Measurements from ENCODE around the gene MNX1. TPM values are rescaled to one million over a fixed set of nuclear protein-coding genes. Genes with fewer than 3 reads are reported as not detected.

MNX1 gene
- total and polyA plus RNA-seq, 2 donors (not counting 3 experiments of a cell fraction or from before 2014, with no cell fraction given): not detected

Other genes starting within 250 kb of the MNX1 start
- 57.7 and 72.9 TPM in 2 replicates for gene LMBR1, start 117.5 kb downstream of the MNX1 start, total RNA-seq
- gene LMBR1, start 117.5 kb downstream of the MNX1 start, polyA plus RNA-seq: 12.1 and 14.0 TPM in 2 replicates
- 36.7 and 38.6 TPM in 2 replicates for gene NOM1, start 61.0 kb downstream of the MNX1 start, total RNA-seq
- gene NOM1, start 61.0 kb downstream of the MNX1 start, polyA plus RNA-seq: 11.7 and 13.7 TPM in 2 replicates
- gene UBE3C, start 128.3 kb upstream of the MNX1 start, total RNA-seq: 75.9 and 77.3 TPM in 2 replicates
- gene UBE3C, start 128.3 kb upstream of the MNX1 start, polyA plus RNA-seq: 38.0 and 45.1 TPM in 2 replicates

All from endothelial cell of umbilical vein (primary cell).